Endothelial cell of umbilical vein (primary cell): Measurements from ENCODE around the gene S100A13. TPM values are rescaled to one million over a fixed set of nuclear protein-coding genes. Genes with fewer than 3 reads are reported as not detected.

Source experiments
- BruUV-seq: library from RNA; stranded (reverse); fragments of 400-500 nt; replicated peaks from 2 replicates; lab custom pipeline; 2021; lab: Mats Ljungman, UMichigan
- CTCF ChIA-PET: fragments of 300-600, 350-600 bp; sonication (Branson Sonifier 250); formaldehyde crosslinking; loops from one replicate; lab custom pipeline; 2021; ENCODE audit warnings: antibody characterized with exemption, inconsistent platforms; lab: Charles Lee
- POLR2A ChIA-PET: fragments of 300-600, 350-600 bp; sonication (Branson Sonifier 250); formaldehyde crosslinking; loops from one replicate; lab custom pipeline; 2021; ENCODE audit warnings: antibody characterized with exemption, inconsistent platforms; lab: Charles Lee
- DNase-seq: peaks from one replicate; pipeline ENCODE4 v3.0.0-alpha.2; 2011; ENCODE audit warnings: low read depth, low spot score
- FAIRE-seq: peaks from 2 replicates; lab custom pipeline; 2011; peaks lifted over from hg19 to GRCh38; lab: Jason Lieb, UNC
- H2AFZ ChIP-seq: 2 replicates; pipeline ENCODE4 v1.6.0; 2012; ENCODE audit warnings: low read depth, low read length, control low read depth, inconsistent platforms
- H3K27ac ChIP-seq: 2 replicates; pipeline ENCODE4 v1.5.1; 2011; ENCODE audit warnings: low read depth, mild to moderate bottlenecking, control low read depth, low read length, moderate library complexity; ENCODE audit not compliant: insufficient read depth
- H3K27me3 ChIP-seq, 2 experiments: 2 replicates each; pipeline versions ENCODE4 v1.6.0 to v1.6.1; 2011; ENCODE audit warnings: low read length in 2 of 2, mixed read lengths in 1 of 2; ENCODE audit not compliant: control insufficient read depth in 2 of 2, insufficient read depth in 2 of 2
- H3K36me3 ChIP-seq, 2 experiments: 2 replicates in 1 of 2; 3 replicates in 1 of 2; pipeline ENCODE4 v1.5.1; 2011; ENCODE audit warnings: low read length in 2 of 2, mild to moderate bottlenecking in 1 of 2, moderate library complexity in 1 of 2; ENCODE audit not compliant: control insufficient read depth in 2 of 2, insufficient read depth in 2 of 2; ENCODE audit errors: extremely low read depth in 1 of 2
- H3K4me1 ChIP-seq: 3 replicates; pipeline ENCODE4 v1.5.1; 2011; ENCODE audit warnings: mild to moderate bottlenecking, low read length; ENCODE audit not compliant: control insufficient read depth, insufficient read depth; ENCODE audit errors: extremely low read depth
- H3K4me2 ChIP-seq: 2 replicates; pipeline ENCODE4 v1.6.1; 2011; ENCODE audit warnings: low read length, control low read depth, mixed read lengths; ENCODE audit not compliant: insufficient read depth
- H3K4me3 ChIP-seq, 3 experiments: fragments of 200-600 bp in 1 of 3; sonication (generic), shearing (Covaris generic) in 1 of 3; replicated peaks in 1 of 3; 2 replicates each; pipeline ENCODE4 v1.5.1; 2011 to 2016; ENCODE audit warnings: control low read depth in 3 of 3, low read length in 3 of 3, mild to moderate bottlenecking in 2 of 3, inconsistent platforms in 1 of 3, low read depth in 1 of 3, moderate library complexity in 1 of 3; ENCODE audit not compliant: insufficient read depth in 1 of 3
- H3K79me2 ChIP-seq: 2 replicates; pipeline ENCODE4 v1.6.0; 2012; ENCODE audit warnings: low read length, inconsistent platforms; ENCODE audit not compliant: control insufficient read depth, insufficient read depth
- H3K9ac ChIP-seq: replicated peaks from 2 replicates; pipeline ENCODE3; 2011; ENCODE audit warnings: low read length, control low read depth; ENCODE audit not compliant: insufficient read depth; ENCODE audit errors: extremely low read depth
- H3K9me1 ChIP-seq: replicated peaks from 3 replicates; pipeline ENCODE4 v1.6.0; 2011; ENCODE audit warnings: mild to moderate bottlenecking, low read length; ENCODE audit not compliant: control insufficient read depth, insufficient read depth; ENCODE audit errors: extremely low read depth
- H3K9me3 ChIP-seq: replicated peaks from 2 replicates; pipeline ENCODE4 v1.5.1; 2012; ENCODE audit warnings: low read length, inconsistent platforms; ENCODE audit not compliant: control insufficient read depth, insufficient read depth
- H4K20me1 ChIP-seq: replicated peaks from 2 replicates; pipeline ENCODE3; 2011; ENCODE audit warnings: mild to moderate bottlenecking, low read length; ENCODE audit not compliant: control insufficient read depth, insufficient read depth; ENCODE audit errors: extremely low read depth
- EZH2 ChIP-seq: IDR thresholded peaks from 2 replicates; pipeline ENCODE4 v1.6.1; 2012; ENCODE audit warnings: borderline replicate concordance, low read depth, mild to moderate bottlenecking, moderate library complexity, low read length, inconsistent platforms; ENCODE audit not compliant: severe bottlenecking
- FOS ChIP-seq: IDR thresholded peaks from 2 replicates; pipeline ENCODE4 v1.6.1; 2011; ENCODE audit warnings: mild to moderate bottlenecking, low read length, moderate library complexity, borderline replicate concordance; ENCODE audit not compliant: insufficient read depth
- GATA2 ChIP-seq: IDR thresholded peaks from 2 replicates; pipeline ENCODE4 v1.7.0; 2011; ENCODE audit warnings: low read depth, mild to moderate bottlenecking, moderate library complexity, mixed read lengths, low read length; ENCODE audit not compliant: insufficient read length, insufficient read depth
- JUN ChIP-seq: IDR thresholded peaks from 2 replicates; pipeline ENCODE4 v1.6.1; 2011; ENCODE audit warnings: borderline replicate concordance, low read depth; ENCODE audit not compliant: insufficient read length, insufficient read depth
- MYC ChIP-seq: IDR thresholded peaks from one replicate; pipeline ENCODE4 v1.6.1; 2011; ENCODE audit warnings: mild to moderate bottlenecking, low read depth, low read length
- POLR2A ChIP-seq: IDR thresholded peaks from 2 replicates; pipeline ENCODE4 v1.6.1; 2012; ENCODE audit warnings: low read depth, mild to moderate bottlenecking, control low read depth, low read length
- POLR2AphosphoS5 ChIP-seq: IDR thresholded peaks from 2 replicates; pipeline ENCODE4 v1.6.1; 2012; ENCODE audit warnings: low read depth, mild to moderate bottlenecking, control low read depth, low read length, moderate library complexity; ENCODE audit not compliant: insufficient read depth
- dilution Hi-C: fragments of 300-500 bp; cut with MboI; formaldehyde crosslinking; loops from one replicate; pipeline ENCODE4 v1.15.0; 2019; ENCODE audit warnings: low sequenced_read_pairs; ENCODE audit not compliant: extremely low pct_ligation_motif_present
- intact Hi-C: fragments of 100-400 bp; cut with micrococcal nuclease; formaldehyde crosslinking; loops from one replicate; pipeline ENCODE4 v1.10.0; 2022
- polyA plus RNA-seq, 4 experiments: library from polyadenylated mRNA; depleted of rRNA in 3 of 4; stranded (reverse) in 3 of 4; unstranded in 1 of 4; fragments of >200 nt; gene quantifications; 2 replicates each; pipeline versions ENCODE4 v1.2.1 to v1.2.3, GENCODE V29; 2011 to 2012; ENCODE audit warnings: missing spikeins in 1 of 4
- total RNA-seq: library from RNA; stranded (reverse); gene quantifications from 2 replicates; pipeline ENCODE4 v1.2.3, GENCODE V29; 2021
- TF ChIP-seq, protein P1 (sequence below): IDR thresholded peaks from 2 replicates; pipeline ENCODE4 v1.6.1; 2011; ENCODE audit not compliant: insufficient read depth, insufficient read length
- TF ChIP-seq, protein P2 (sequence below), 2 donors: IDR thresholded peaks; 1 replicate in 1 of 2; 2 replicates in 1 of 2; pipeline ENCODE4 v1.5.1; 2011; ENCODE audit warnings: low read length in 2 of 2, mild to moderate bottlenecking in 2 of 2, moderate library complexity in 2 of 2, control low read depth in 1 of 2, inconsistent platforms in 1 of 2, low read depth in 1 of 2; ENCODE audit not compliant: insufficient read depth in 1 of 2; ENCODE audit errors: extremely low read depth in 1 of 2

The S100A13 gene
- total and polyA plus RNA-seq, 2 donors (not counting 3 experiments of a cell fraction or from before 2014, with no cell fraction given), result 155 to 360 TPM

DNA sequence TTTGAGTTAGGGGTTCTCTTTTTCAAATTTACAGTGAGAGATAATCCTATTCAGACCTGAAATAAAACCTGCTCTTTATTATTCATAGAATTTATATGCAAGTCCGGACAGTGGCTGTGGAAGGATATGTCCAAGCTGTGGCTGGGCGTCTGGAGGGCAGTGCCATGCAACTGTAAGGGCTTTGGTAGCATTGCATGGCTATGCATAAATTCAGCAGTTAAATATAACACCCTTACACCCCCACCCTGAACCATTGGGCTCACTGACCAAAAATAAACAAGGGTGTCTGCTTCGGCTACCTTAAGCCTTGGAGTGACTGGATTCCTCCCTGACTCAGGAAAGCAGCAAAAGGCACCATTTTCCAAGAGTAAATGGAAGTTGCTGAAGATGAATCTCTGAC is 12.0 kb upstream of the S100A13 start:
- intact Hi-C loops, result no loop called here
- H3K79me2 ChIP-seq, result peaks cover 55% of the 10 kb centered on the region
- BruUV-seq, result no TSS peak
- peaks cover 36 to 50% of the 10 kb centered on the region in 2 experiments for H3K36me3 ChIP-seq
- H3K9me1 ChIP-seq, result no peaks in the 10 kb centered on the region
- H3K9ac ChIP-seq, result no peak overlapping the region
- H2AFZ ChIP-seq, result no peak overlapping the region
- POLR2A ChIA-PET, result no interaction called here
- H4K20me1 ChIP-seq, result peaks cover 2% of the 10 kb centered on the region
- H3K4me3 ChIP-seq, result no peak overlapping the region
- no peak for TF ChIP-seq POLR2A
- no peak for TF ChIP-seq FOS
- TF ChIP-seq GATA2, result no peak
- TF ChIP-seq, protein P1, sequence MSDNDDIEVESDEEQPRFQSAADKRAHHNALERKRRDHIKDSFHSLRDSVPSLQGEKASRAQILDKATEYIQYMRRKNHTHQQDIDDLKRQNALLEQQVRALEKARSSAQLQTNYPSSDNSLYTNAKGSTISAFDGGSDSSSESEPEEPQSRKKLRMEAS, result no peak
- TF ChIP-seq EZH2, result no peak
- TF ChIP-seq, protein P2, sequence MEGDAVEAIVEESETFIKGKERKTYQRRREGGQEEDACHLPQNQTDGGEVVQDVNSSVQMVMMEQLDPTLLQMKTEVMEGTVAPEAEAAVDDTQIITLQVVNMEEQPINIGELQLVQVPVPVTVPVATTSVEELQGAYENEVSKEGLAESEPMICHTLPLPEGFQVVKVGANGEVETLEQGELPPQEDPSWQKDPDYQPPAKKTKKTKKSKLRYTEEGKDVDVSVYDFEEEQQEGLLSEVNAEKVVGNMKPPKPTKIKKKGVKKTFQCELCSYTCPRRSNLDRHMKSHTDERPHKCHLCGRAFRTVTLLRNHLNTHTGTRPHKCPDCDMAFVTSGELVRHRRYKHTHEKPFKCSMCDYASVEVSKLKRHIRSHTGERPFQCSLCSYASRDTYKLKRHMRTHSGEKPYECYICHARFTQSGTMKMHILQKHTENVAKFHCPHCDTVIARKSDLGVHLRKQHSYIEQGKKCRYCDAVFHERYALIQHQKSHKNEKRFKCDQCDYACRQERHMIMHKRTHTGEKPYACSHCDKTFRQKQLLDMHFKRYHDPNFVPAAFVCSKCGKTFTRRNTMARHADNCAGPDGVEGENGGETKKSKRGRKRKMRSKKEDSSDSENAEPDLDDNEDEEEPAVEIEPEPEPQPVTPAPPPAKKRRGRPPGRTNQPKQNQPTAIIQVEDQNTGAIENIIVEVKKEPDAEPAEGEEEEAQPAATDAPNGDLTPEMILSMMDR (IDR thresholded peaks at IDR 0.05; ENCODE audit: extremely low read depth in 1 of 2, insufficient read depth in 1 of 2, low read depth in 1 of 2, low read length in 2 of 2), result no peak
- TF ChIP-seq JUN, result no peak
- TF ChIP-seq MYC, result no peak
- no peak for TF ChIP-seq POLR2AphosphoS5
- H3K27me3 ChIP-seq, result no peaks in the 10 kb centered on the region
- dilution Hi-C loops, result no loop called here
- H3K4me1 ChIP-seq, result peaks cover 6% of the 10 kb centered on the region
- H3K9me3 ChIP-seq, result no peaks in the 10 kb centered on the region
- H3K4me2 ChIP-seq, result no peak overlapping the region
- H3K27ac ChIP-seq, result no peak overlapping the region
- DNase-seq (no peak), FAIRE-seq (no peak)
- CTCF ChIA-PET, result interaction anchor here (1.1 to 3.0 kb wide), 3 partner anchors 12 to 67 kb away, joined by 3 to 12 read pairs (median 12); partner anchors contain the start of gene S100A13
